HG03558 (cell line): ENCODE results near the gene CEP350.
"Not testable (repeated sequence)": the region's sequence is repeated elsewhere in the genome, so short reads cannot be mapped to it uniquely, and the experiment has no call there.

Experiments
- ATAC-seq: cut with Tn5 transposase; IDR thresholded peaks from one replicate; pipeline ENCODE4 v1.9.1; 2021; ENCODE audit warnings: moderate number of reproducible peaks; ENCODE audit not compliant: unreplicated experiment; ENCODE audit errors: extremely low read depth

The CEP350 gene

GRCh38 chr1:179938752-179939151, 15.9 kb upstream of the CEP350 start:
- no peak for ATAC-seq

DNA sequence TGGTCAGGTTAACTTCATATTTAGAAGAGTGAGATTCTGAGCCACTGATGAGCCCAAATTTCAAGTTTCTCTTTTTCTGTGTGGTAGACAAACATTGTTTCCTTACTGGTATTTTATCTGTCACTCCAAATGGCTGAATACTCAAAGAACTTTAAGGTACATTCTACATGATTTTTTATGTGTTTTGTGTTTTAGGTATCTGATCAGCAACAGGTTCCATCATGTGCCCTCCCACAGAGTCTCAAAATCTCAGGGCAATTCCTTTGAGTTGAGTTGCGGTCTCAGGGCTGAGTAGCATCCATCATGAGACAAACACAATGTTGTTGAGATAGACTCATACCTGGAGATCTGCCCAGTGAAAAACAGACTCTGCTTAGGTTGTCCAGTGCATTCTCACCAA, 14.7 kb upstream of the CEP350 start:
- ATAC-seq: no peak

DNA sequence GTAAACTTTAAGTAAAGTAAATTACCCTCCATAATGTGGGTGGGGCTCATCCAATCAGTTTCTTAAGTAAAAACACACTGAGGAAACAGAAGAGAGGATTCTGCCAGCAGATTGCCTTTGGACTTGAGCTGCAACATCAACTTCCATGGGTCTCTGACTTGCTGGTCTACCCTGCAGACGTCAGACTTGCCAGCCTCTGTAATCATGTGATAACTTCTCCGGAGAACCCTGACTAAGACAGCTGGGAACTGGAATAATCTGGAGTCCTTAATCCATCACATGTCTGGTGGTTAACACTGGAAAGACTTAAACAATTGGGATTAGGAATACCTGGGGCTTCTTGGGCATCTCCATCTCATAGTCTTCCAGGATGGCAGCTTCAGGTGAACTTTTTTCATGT, 13.2 kb upstream of the CEP350 start:
- no peak for ATAC-seq

- ATAC-seq: no peak
Measured at GRCh38 chr1:179950651-179951050, 4.0 kb upstream of the CEP350 start.

GRCh38 chr1:179951383-179952144, 3.0 kb upstream of the CEP350 start:
- ATAC-seq: no peak

DNA sequence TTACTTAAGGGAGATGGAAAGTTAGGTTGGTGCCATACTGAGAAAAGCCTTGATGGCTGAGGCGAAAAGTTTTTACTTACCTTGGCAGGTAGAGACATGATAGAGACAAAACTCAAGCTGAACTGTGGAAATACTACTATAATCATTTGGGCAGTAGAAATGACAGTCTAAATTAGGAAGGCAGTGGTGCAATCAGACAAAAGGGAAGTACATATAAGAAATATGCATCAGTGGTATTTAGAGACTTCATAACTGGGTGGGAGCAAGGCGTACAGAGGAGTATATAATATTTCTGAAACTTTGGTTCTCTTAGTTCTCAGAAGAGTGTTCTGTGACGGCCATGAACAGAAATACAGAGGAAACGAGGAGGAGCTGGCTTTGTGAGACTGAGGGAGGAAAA, 2.4 kb upstream of the CEP350 start:
- ATAC-seq: no peak

DNA sequence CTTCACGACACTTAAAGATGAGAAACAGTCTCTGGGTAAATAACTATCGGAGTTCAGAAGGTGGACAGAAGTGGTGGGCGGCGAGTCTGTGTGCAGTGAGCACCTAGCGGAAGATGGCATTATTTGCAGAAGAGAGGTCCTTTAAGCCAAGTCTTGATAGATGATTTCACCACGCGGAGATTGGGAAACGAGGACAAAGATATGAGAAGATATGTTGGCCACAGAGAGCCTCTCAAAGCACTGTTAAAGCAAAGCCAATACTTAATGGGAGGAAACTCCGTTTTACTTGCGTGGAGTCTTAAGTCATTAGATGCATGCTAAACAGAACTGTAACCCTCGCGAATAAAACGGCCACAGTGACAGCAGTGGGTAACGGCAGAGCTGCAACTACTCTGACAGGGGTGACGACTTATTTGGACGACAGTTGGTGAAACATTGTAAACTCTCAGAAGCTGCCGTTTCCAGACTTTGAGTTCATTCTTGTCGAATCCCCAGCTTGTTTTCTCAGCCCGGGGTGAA, 577 bp upstream of the CEP350 start:
- no peak for ATAC-seq

GRCh38 chr1:179955287-179955680, 674 bp downstream of the CEP350 start:
- ATAC-seq: no peak

- no peak for ATAC-seq
Measured at GRCh38 chr1:179955731-179956130, 1.1 kb downstream of the CEP350 start.

DNA sequence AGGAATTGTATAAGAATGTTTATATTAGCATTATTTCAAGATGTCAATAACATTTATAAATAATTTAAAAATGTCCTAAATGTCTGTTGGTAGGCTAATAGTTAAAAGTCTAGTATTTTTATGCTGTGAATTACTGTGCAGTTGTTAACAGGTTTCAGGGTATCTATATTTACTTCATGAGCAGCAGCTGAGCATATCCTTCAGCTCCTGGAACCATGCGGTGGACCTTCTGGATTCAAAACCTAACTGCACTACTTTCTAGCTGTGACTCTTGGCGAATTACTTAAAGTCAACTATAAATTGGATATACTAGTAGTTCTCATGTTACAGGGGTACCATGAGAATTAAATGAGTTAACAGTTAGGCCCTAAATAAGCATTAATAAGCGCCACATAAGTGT, 3.7 kb downstream of the CEP350 start:
- ATAC-seq: no peak

DNA sequence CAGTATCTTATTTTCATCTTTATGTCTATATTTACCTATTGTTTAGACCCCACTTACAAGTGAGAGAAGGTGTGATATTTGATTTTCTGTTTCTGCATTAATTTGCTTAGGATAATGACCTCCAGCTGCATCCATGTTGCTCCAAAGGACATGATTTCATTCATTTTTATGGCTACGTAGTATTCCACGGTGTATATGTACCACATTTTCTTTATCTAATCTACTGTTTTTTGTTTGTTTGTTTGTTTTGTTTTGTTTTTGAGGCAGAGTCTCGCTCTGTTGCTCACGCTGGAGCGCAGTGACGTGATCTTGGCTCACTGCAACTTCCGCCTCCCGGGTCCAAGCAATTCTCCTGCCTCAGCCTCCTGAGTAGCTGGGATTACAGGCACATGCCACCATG, 7.6 kb downstream of the CEP350 start:
- not testable (repeated sequence) for ATAC-seq

- ATAC-seq: no peak
Measured at GRCh38 chr1:179966551-179966950, 11.9 kb downstream of the CEP350 start.

GRCh38 chr1:179968284-179968993, 13.8 kb downstream of the CEP350 start:
- ATAC-seq: no peak

DNA sequence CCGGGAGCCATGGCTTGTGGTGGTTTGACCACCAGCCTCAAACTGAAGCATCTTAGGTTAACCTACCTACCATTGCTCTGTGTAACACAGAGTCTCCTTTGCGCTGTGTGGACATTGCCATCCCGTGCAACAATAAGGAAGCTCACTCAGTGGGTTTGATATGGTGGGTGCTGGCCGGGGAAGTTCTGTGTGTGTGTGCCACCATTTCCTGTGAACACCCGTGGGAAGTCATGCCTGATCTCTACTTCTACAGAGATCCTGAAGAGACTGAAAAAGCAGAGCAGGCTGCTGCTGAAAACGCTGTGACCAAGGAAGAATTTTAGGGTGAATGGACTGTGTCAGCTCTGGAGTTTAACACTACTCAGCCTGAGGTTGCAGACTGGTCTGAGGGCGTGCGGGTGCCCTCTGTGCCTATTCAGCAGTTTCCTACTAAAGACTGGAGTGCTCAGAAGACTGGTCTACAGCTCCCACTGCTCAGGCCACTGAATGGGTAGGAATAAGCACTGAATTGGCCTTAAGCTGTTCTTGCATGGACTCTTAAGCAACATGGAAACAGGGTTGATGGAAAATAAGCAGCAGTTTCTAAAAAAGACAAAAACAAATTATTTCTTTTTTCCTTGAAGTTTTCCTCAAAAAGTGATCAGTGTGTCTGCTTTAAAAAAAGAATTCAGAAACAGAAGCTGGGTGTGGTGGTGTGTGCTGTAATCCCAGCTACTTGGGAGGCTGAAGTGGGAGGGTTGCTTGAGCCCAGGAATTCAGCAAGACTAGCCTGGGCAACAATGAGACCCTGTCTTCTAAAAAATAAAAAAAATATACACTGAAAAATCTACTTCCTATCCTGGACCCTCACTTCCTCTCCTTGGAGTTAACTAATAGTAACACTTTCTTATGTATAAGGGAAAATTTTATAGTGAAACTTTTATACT, 14.6 kb downstream of the CEP350 start:
- no peak for ATAC-seq

- ATAC-seq: no peak
Measured at GRCh38 chr1:179969962-179970361, 15.4 kb downstream of the CEP350 start.

DNA sequence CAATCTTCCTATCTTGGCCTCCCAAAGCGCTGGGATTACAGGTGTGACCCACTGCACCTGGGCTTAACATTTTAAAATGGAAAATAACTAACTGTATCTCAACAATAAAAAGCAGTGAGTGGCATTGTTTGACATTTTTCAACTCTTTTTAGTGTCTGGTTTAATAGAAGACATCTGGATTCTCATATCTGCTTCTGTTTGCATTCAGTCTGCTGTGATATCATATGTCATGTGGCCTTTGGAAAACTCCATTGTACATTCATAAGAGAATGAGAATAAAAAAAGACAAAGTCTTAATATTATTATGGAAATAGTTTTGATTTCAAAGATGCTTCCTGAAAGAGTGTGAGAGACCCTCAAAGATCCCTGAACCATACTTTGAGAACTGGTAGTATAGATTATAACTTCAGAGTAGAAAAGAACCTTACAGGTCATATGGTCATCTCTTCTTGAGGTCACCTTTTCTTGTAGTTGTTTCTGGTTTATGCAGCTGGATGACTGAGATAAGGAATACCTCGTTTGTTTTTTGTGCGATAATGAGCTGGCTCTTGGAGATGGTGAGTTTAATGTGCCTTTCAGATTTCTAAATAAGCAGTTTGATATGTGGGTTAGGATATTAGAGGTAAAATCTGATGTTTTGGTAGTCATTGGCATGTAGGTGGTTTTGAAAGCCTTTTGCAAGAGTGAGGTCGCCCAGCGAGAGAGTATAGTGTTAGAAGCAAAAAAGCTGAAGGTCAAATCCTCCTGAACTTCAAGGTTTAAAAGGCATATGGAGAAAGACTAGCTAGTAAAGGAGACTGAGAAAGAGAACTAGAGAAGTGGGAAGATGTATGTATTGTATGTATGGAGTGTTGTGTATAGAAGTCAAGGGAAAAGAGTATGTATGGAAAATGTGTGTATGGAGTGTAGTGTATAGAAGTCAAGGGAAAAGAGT, 17.2 kb downstream of the CEP350 start:
- no peak for ATAC-seq

- ATAC-seq: no peak
Measured at GRCh38 chr1:179973198-179974110, 18.8 kb downstream of the CEP350 start.

GRCh38 chr1:179976970-179977651, 22.5 kb downstream of the CEP350 start:
- ATAC-seq: no peak
